Smooth muscle cell of bladder (primary cell): ENCODE results near the gene PEAK1. TPM values are rescaled to one million over a fixed set of nuclear protein-coding genes. Genes with fewer than 3 reads are reported as not detected.

Experiments used
- total RNA-seq: library from RNA; depleted of rRNA; stranded (reverse); fragments of >200 nt; gene quantifications from 2 replicates; pipeline ENCODE4 v1.2.3, GENCODE V29; 2014

The PEAK1 gene, protein sequence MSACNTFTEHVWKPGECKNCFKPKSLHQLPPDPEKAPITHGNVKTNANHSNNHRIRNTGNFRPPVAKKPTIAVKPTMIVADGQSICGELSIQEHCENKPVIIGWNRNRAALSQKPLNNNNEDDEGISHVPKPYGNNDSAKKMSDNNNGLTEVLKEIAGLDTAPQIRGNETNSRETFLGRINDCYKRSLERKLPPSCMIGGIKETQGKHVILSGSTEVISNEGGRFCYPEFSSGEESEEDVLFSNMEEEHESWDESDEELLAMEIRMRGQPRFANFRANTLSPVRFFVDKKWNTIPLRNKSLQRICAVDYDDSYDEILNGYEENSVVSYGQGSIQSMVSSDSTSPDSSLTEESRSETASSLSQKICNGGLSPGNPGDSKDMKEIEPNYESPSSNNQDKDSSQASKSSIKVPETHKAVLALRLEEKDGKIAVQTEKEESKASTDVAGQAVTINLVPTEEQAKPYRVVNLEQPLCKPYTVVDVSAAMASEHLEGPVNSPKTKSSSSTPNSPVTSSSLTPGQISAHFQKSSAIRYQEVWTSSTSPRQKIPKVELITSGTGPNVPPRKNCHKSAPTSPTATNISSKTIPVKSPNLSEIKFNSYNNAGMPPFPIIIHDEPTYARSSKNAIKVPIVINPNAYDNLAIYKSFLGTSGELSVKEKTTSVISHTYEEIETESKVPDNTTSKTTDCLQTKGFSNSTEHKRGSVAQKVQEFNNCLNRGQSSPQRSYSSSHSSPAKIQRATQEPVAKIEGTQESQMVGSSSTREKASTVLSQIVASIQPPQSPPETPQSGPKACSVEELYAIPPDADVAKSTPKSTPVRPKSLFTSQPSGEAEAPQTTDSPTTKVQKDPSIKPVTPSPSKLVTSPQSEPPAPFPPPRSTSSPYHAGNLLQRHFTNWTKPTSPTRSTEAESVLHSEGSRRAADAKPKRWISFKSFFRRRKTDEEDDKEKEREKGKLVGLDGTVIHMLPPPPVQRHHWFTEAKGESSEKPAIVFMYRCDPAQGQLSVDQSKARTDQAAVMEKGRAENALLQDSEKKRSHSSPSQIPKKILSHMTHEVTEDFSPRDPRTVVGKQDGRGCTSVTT (N-terminal part only)
- 77.8 and 82.3 TPM in 2 replicates for total RNA-seq

GRCh38 chr15:77419836-77420609 lies at the start of gene PEAK1:
TSS of gene PEAK1 (minus strand) at chr15:77420104. CDS start at chr15:77181926, 238,178 bp downstream.

GRCh38 chr15:77420610-77421369 lies 886 bp upstream of the PEAK1 start, which contains the start of gene HMG20A:
TSS of gene HMG20A (plus strand) at chr15:77420888. CDS start at chr15:77458408, 37,520 bp downstream.

DNA sequence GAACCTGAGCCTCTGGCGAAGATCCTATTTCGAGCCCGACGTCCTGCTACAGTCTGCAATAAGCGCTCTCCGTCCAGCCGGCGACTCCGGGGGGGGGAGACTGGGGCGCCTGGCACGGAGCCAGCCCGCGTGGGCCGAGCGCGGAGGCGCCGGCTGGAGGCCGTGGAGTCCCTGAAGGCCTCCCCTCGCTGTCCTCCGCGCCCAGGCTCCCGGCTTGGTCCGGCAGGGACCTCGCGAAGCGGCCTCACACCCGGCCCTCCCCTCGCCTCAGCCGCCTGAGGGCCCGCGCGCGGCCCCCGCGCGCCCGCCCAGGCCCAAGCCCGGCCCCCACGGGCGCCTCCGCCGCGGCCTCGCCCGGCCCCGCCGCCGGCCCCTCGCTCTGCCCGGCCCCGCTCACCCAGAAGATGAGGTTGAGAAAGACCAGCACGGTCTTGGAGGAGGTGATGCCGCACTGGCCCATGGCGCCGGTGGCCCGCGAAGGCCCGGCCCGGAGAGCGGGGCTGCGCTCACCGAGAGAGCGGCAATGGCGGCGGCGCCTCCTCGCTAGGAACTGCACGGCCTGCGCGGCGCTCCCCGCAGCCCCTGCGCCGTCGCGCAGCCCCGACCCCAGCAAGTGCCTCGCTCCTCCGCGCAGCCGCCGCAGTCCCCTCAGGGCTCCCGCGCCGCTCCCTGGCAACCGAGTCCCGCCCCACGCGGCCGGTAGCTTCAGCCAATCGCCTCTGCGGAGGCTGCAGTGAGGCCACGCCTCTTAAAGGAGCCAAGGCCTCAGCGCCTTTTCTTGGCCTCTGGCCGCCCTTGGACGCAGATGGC lies 349.2 kb downstream of the PEAK1 start, which contains the start of gene TSPAN3:
TSPAN3 (minus strand) TSS at position 615 of the 810 bp plus-strand sequence; CDS start at position 460, 155 bp downstream.

Other genes with a start within 250 kb of the PEAK1 start
- 20.2 and 26.7 TPM in 2 replicates for gene HMG20A, start 784 bp upstream of the PEAK1 start, total RNA-seq
- gene LINGO1, start 212.8 kb upstream of the PEAK1 start, total RNA-seq, result not detected in 2 replicates